MCF 10A (cell line): ENCODE data around the gene CNOT10. TPM values are rescaled to one million over a fixed set of nuclear protein-coding genes. Genes with fewer than 3 reads are reported as not detected.

Experiments
- BruUV-seq: library from RNA; stranded (reverse); fragments of 400-500 nt; replicated peaks from 2 replicates; lab custom pipeline; 2021; lab: Mats Ljungman, UMichigan
- CTCF ChIA-PET: fragments of 300-600 bp; sonication (Branson Sonifier 250); formaldehyde crosslinking; extraction: SDS; loops from one replicate; lab custom pipeline; 2021; ENCODE audit warnings: antibody characterized with exemption, inconsistent platforms; lab: Yijun Ruan, JAX
- POLR2A ChIA-PET: fragments of 300-600, 350-650 bp; sonication (Branson Sonifier 250); formaldehyde crosslinking; extraction: SDS; loops from one replicate; lab custom pipeline; 2020; ENCODE audit warnings: antibody characterized with exemption, inconsistent platforms; lab: Yijun Ruan, JAX
- DNase-seq: peaks from one replicate; pipeline ENCODE4 v3.0.0-alpha.2; 2018; ENCODE audit not compliant: unreplicated experiment
- H3K27ac Mint-ChIP-seq: one replicate; pipeline ENCODE4 v1.8.0; 2022; ENCODE audit warnings: mild to moderate bottlenecking, low read depth, mixed read lengths; ENCODE audit not compliant: unreplicated experiment
- H3K27me3 Mint-ChIP-seq: one replicate; pipeline ENCODE4 v1.8.0; 2022; ENCODE audit warnings: mixed read lengths; ENCODE audit not compliant: insufficient read depth, unreplicated experiment
- H3K36me3 Mint-ChIP-seq: one replicate; pipeline ENCODE4 v1.8.0; 2022; ENCODE audit warnings: mild to moderate bottlenecking, moderate library complexity, mixed read lengths; ENCODE audit not compliant: insufficient read depth, unreplicated experiment
- H3K4me1 Mint-ChIP-seq: one replicate; pipeline ENCODE4 v1.8.0; 2022; ENCODE audit warnings: mixed read lengths; ENCODE audit not compliant: insufficient read depth, unreplicated experiment
- H3K4me3 Mint-ChIP-seq: one replicate; pipeline ENCODE4 v1.8.0; 2022; ENCODE audit warnings: mild to moderate bottlenecking, moderate library complexity, mixed read lengths; ENCODE audit not compliant: unreplicated experiment
- H3K9me3 Mint-ChIP-seq: one replicate; pipeline ENCODE4 v1.8.0; 2022; ENCODE audit warnings: mixed read lengths; ENCODE audit not compliant: unreplicated experiment
- intact Hi-C: fragments of 100-400 bp; cut with micrococcal nuclease; formaldehyde crosslinking; loops from 2 replicates; pipeline ENCODE4 v1.14.1; 2022
- total RNA-seq: library from RNA; stranded (reverse); gene quantifications from 2 replicates; pipeline ENCODE4 v1.2.3, GENCODE V29; 2022
- TF ChIP-seq, protein P1 (sequence below): fragments of 200-600 bp; IDR thresholded peaks from one replicate; pipeline ENCODE4 v1.8.0; 2022; ENCODE audit warnings: antibody characterized with exemption, mild to moderate bottlenecking; ENCODE audit not compliant: unreplicated experiment

CNOT10 gene
- total RNA-seq, 1 experiment from 2014 or later = 53.1 TPM

DNA sequence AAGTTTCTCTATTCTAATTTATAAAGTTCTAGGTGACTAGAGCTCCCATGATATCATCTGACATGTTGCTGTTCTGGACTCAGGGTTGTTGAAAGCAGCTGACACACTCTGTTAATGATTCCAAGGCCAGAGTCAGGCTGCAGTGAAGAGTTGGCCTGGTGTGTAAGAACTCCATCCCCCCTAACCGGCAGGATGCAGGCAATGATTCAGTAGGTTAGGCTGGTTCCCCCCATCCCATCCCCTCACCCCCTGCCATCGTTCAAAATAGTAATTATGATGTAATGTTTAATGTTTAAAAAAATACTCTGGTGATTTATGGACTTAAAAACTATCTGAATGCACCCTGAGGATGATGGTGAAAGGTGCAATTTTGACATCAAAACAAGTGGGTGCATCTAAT lies 128.2 kb downstream of the CNOT10 start:
- CTCF ChIA-PET = no interaction called here
- no peaks in the 10 kb centered on the region for H3K9me3 Mint-ChIP-seq
- H3K4me1 Mint-ChIP-seq = no peaks in the 10 kb centered on the region
- DNase-seq = no peak
- H3K27ac Mint-ChIP-seq = no peak overlapping the region
- peaks cover 11% of the 10 kb centered on the region for H3K27me3 Mint-ChIP-seq
- intact Hi-C loops = no loop called here
- no TSS peak for BruUV-seq
- TF ChIP-seq, protein P1, sequence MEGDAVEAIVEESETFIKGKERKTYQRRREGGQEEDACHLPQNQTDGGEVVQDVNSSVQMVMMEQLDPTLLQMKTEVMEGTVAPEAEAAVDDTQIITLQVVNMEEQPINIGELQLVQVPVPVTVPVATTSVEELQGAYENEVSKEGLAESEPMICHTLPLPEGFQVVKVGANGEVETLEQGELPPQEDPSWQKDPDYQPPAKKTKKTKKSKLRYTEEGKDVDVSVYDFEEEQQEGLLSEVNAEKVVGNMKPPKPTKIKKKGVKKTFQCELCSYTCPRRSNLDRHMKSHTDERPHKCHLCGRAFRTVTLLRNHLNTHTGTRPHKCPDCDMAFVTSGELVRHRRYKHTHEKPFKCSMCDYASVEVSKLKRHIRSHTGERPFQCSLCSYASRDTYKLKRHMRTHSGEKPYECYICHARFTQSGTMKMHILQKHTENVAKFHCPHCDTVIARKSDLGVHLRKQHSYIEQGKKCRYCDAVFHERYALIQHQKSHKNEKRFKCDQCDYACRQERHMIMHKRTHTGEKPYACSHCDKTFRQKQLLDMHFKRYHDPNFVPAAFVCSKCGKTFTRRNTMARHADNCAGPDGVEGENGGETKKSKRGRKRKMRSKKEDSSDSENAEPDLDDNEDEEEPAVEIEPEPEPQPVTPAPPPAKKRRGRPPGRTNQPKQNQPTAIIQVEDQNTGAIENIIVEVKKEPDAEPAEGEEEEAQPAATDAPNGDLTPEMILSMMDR = no peak
- POLR2A ChIA-PET = interaction anchor here (0.6 to 0.7 kb wide), 2 partner anchors 11 to 128 kb away, joined by 3 to 4 read pairs; partner anchors contain the start of gene CNOT10
- no peak overlapping the region for H3K4me3 Mint-ChIP-seq
- no peaks in the 10 kb centered on the region for H3K36me3 Mint-ChIP-seq

DNA sequence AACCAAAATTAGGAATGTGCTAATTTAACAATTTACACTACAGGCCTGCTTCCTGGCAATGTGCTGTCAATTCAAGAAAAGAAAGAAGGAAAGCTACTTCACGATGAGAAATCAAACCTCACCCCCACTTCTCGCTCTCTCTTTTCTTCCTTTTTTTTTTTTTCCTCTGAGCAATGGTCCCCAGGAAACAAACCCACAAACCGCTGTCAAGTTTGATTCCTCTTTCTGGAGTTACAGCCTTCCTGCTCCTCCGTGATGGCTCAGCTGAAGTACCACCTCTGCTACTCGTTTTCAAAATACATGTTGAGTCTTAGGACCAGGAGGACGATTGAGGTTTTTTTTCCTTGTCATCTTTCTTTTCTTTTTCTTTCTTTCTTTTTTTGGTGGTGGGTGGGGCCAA lies 129.4 kb downstream of the CNOT10 start:
- CTCF ChIA-PET = interaction anchor here (0.6 to 0.7 kb wide), 4 partner anchors 31 to 440 kb away, joined by 3 to 5 read pairs (median 4); no protein-coding TSS in a partner anchor

DNA sequence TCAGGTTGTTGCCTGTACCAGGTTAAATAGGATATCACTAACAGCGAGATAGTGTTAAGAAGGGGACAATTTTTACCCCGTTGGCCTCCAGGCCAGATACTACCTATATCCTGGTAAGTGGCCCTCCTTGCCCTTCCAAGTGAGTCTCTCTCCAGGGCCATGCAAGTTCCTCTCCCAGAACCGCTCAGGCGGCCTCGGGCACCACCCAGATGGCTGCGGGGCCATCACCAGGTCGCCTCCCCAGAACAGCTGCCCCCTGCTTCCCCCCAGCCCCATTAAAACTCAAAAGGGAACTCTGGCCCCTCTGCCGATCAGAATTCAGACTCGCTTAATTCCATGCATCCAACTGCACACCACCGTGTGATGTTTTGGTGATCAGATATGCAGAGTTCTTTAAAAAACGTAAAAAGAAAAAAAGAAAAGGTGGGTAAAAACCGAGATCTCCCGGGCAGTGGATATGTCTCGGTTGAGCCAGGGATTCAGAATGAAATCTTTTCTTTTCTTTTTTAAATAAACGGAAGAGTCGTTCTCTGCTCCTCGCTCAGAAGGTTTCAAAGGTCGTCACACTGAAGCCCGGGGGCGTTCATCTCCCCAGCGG lies 131.0 kb downstream of the CNOT10 start:
- Mint-ChIP-seq H3K27ac (no peak overlapping the region), H3K9me3 (no peaks in the 10 kb centered on the region), H3K27me3 (peaks cover 11% of the 10 kb centered on the region), H3K4me1 (no peaks in the 10 kb centered on the region), H3K36me3 (no peaks in the 10 kb centered on the region), H3K4me3 (no peak overlapping the region)
- BruUV-seq = no TSS peak
- TF ChIP-seq, protein P1 = no peak
- ChIA-PET POLR2A (no interaction called here), CTCF (no interaction called here)
- intact Hi-C loops = no loop called here
- no peak for DNase-seq

More for the DNA sequence above, 129.4 kb downstream of the CNOT10 start:
- no peak for DNase-seq
- H3K4me3 Mint-ChIP-seq = no peak overlapping the region
- POLR2A ChIA-PET = interaction anchor here (0.6 to 1.0 kb wide), 2 partner anchors 34 to 214 kb away, joined by 3 read pairs; no protein-coding TSS in a partner anchor
- H3K9me3 Mint-ChIP-seq = no peaks in the 10 kb centered on the region
- peaks cover 11% of the 10 kb centered on the region for H3K27me3 Mint-ChIP-seq
- TF ChIP-seq, protein P1 = no peak
- H3K4me1 Mint-ChIP-seq = no peaks in the 10 kb centered on the region
- intact Hi-C loops = no loop called here
- H3K36me3 Mint-ChIP-seq = no peaks in the 10 kb centered on the region
- BruUV-seq = no TSS peak
- H3K27ac Mint-ChIP-seq = no peak overlapping the region

DNA sequence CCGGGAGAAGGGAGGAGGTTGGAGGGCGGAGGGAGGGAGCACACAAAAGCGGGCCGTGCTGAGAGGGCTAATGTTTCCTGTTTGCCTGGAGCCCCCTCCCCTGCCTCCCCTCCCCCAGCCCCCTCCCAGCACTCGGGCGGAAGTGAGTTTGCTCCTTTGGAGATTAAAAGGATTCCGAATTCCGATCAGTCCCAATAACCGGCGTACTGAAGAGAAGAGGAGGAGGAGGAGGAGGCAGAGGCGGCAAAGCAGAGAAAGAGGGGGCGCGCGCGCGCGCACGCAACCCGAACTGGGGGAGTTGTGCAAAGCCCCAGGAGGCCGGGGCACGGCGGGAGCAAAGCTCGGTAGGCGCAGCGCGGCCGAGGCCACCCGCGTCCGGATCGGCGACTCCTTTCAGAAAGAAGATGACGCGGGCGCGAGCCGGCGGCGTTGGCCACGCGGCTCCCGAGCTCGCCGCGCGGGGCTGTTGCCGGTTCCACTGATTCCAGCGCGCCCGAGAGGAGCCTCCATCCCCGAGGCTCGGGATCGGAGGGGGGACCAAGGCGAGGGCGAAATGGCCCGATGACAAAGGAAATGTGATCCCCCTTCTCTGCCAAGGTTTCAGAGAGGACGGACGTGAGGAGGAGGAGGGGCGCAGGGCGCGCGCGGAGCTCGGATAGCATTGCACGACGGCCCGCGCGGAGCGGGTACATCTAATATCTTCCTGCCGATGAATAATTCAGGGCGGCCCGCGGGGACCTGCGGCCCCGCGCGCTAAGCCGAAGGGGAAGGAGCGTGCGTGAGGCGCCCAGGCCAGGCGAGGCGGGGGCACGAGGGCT lies 131.7 kb downstream of the CNOT10 start:
- TF ChIP-seq, protein P1 = no peak
- H3K36me3 Mint-ChIP-seq = no peaks in the 10 kb centered on the region
- H3K4me1 Mint-ChIP-seq = no peaks in the 10 kb centered on the region
- POLR2A ChIA-PET = no interaction called here
- H3K27me3 Mint-ChIP-seq = peaks cover 11% of the 10 kb centered on the region
- H3K4me3 Mint-ChIP-seq = no peak overlapping the region
- no peak for DNase-seq
- BruUV-seq = no TSS peak
- CTCF ChIA-PET = no interaction called here
- H3K27ac Mint-ChIP-seq = no peak overlapping the region
- no peaks in the 10 kb centered on the region for H3K9me3 Mint-ChIP-seq
- intact Hi-C loops = no loop called here
